NCI-H526 (cell line): ENCODE data around the gene XPO1.
A peak's percentile ranks its signal among the peaks of the same experiment; 100 is the strongest.
"Not testable (repeated sequence)": the region's sequence is repeated elsewhere in the genome, so short reads cannot be mapped to it uniquely, and the experiment has no call there.

ENCODE experiments used
- DNase-seq, 2 experiments: peaks; one replicate each; lab custom pipeline; 2025; lab: John Stamatoyannopoulos, UW

XPO1 gene, protein sequence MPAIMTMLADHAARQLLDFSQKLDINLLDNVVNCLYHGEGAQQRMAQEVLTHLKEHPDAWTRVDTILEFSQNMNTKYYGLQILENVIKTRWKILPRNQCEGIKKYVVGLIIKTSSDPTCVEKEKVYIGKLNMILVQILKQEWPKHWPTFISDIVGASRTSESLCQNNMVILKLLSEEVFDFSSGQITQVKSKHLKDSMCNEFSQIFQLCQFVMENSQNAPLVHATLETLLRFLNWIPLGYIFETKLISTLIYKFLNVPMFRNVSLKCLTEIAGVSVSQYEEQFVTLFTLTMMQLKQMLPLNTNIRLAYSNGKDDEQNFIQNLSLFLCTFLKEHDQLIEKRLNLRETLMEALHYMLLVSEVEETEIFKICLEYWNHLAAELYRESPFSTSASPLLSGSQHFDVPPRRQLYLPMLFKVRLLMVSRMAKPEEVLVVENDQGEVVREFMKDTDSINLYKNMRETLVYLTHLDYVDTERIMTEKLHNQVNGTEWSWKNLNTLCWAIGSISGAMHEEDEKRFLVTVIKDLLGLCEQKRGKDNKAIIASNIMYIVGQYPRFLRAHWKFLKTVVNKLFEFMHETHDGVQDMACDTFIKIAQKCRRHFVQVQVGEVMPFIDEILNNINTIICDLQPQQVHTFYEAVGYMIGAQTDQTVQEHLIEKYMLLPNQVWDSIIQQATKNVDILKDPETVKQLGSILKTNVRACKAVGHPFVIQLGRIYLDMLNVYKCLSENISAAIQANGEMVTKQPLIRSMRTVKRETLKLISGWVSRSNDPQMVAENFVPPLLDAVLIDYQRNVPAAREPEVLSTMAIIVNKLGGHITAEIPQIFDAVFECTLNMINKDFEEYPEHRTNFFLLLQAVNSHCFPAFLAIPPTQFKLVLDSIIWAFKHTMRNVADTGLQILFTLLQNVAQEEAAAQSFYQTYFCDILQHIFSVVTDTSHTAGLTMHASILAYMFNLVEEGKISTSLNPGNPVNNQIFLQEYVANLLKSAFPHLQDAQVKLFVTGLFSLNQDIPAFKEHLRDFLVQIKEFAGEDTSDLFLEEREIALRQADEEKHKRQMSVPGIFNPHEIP (N-terminal part only)

DNA sequence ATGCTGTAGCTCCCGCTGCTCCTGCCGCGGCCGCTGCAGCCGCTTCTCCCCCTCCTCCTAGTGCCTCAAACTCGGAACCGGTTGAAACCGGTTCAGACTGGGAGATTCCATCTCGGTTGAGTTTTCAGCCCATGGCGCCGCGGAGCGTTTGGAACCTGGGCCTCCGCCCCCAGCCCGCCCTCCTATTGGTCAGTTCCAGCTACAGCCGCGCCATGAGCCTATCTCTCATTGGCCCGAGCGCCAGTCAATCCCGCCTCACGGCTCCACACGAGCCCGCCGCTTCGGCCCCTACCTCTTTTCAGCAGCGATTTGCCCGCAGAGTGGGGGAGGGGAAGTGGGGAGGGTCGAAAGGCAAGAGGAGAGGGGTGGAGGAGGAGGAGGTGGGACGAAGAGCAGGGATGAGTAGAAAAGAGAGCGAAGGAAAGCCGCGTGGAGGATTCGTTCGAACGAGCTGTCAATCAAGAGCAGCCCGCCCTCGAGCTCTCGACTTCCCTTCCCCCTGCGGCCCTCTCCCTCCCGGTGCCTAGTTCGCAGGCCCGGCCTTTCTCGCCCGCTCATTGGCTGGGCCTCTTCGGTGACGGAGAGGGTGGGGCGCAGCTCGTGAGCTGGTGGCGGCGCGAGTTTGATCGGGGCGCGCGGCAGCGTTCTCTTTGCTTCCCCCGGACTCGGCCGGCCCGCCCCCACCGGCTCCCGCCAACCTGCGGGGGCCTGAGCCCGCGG is at the start of gene XPO1:
TSS of gene XPO1 (minus strand) at position 157 of the 720 bp plus-strand sequence. CDS start 4,459 bp downstream, outside the sequence.
- DNase-seq, result peak; percentile 98 to 100

DNA sequence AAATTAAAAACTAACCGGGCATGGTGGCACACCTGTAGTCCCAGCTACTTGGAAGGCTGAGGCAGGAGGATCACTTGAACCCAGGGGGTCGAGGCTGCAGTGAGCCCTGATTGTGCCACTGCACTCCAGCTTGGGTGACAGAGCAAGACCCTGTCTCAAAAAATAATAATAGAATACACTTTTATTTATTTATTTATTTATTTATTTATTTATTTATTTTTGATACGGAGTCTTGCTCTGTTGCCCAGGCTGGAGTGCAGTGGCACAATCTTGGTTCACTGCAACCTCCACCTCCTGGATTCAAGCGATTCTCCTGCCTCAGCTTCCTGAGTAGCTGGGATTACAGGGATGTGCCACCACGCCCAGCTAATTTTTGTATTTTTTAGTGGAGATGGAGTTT is 48.8 kb upstream of the XPO1 start:
- DNase-seq, result not testable (repeated sequence)

DNA sequence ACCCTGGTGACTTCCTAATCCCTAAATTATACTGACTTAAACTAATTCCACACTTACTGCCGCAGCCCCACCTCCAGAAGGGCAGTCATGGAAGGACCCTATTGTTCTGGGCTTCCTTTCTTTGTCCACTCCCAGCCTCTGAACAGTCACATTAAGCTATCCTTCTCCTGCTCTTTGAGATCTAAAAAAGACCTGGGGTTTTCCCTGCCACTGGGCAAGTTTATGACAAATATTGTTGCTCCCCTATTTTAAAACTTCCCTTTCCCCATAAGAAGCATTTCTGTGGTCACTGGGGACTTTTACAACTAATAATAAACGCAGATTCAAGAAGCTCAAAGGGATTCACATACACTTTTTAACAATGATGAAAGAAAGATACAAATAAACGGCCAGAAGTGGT is 47.2 kb upstream of the XPO1 start:
- no peak for DNase-seq

DNA sequence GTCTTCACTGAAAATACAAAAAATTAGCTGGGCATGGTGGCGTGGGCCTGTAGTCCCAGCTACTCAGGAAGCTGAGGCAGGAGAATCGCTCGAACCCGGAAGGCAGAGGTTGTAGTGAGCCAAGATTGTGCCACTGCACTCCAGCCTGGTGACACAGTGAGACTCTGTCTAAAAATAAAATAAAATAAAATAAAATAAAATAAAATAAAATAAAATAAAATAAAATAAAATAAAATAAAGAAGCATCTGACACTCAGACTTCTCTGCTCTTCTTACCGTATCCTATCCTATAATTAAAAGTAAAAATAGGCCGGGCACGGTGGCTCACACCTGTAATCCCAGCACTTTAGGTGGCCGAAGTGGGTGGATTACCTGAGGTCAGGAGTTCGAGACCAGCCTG is 46.2 kb upstream of the XPO1 start:
- not testable (repeated sequence) for DNase-seq

DNA sequence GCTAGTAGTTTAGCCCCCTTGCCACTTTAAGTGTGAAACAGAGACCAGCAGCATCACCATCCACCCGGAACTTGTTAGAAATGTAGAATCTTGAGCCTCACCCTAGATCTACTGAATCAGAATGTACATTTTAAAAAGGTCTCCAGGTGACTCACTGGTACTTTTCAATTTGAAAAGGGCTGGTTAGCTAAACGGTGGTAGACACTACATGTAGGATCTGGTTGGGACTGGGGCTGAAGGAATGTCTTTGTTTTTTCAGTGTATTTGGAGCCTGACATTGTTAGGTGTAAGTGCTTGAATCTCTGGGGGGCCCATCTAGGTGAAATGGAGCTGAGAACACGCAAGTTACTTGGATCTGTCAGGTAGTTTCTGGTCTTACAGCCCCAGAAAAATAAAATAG is 44.0 kb upstream of the XPO1 start:
- no peak for DNase-seq

DNA sequence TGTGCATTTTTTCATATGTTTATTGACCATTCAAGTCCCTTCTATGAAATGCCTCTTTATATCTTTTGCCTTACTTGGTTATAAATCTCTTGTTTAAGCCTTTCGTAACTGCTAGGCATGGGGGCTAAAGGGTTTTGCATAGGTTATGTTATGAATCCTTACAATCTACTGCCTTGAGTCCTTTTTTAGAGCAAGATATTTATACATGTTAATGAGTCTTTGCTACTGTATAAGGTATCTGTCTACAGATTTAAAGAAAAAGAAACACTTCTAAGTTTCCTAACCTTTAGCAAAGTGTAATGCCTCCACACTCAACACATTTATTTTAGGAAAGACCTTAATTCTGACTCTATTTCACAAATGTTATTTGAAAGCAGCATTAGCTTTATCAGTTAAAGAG is 43.6 kb upstream of the XPO1 start:
- DNase-seq, result no peak

DNA sequence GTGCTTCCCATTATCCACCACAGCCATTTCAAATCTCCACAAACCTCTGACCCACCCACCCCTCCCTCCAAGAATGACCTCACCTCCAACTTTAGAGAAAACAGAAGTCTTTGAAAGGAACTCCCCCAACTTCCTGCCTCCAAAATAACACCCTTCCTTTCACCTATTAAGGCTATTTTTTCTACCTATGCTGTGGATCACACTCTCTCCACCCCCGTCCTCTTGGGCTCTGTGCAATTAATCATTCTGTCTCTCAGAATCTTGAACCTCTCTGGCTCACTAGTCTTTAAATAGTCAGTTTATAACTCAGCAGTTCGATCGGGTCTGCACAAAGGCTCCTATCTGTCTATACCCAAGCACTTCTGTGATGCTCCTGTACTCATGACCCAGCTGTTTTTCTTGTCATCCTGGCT is 37.3 kb upstream of the XPO1 start:
- no peak for DNase-seq

DNA sequence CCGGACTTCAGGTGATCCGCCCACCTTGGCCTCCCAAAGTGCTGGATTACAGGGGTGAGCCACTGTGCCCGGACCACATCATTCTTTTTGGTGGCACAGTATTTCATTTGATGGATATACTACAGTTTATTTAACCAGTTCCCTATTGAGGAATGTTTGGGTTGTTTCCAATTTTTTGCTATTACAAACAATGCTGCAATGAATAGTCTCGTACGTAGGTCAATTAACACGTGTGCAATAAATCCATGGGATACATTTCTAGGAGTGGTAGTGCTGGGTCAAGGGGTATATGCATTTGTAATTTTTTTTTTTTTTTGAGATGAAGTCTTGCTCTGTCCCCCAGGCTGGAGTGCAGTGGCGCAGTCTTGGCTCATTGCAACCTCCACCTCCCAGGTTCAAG is 28.4 kb upstream of the XPO1 start:
- DNase-seq, result no peak

DNA sequence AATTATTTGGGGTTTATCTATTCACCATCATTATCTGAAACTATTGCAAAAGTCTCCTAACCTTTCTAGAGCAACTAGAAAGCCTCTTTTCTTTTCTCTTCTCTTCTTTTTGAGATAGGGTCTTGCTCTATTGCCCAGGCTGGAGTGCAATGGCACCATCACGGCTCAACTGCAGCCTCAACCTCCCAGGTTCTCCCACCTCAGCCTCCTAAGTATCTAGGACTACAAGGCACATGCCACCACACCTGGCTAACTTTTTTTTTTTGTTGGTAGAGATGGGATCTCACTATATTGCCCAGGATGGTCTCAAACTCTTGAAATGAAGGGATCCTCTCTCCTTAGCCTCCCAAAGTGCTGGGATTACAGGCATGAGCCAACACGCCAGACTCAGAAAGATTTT is 24.5 kb upstream of the XPO1 start:
- no peak for DNase-seq

DNA sequence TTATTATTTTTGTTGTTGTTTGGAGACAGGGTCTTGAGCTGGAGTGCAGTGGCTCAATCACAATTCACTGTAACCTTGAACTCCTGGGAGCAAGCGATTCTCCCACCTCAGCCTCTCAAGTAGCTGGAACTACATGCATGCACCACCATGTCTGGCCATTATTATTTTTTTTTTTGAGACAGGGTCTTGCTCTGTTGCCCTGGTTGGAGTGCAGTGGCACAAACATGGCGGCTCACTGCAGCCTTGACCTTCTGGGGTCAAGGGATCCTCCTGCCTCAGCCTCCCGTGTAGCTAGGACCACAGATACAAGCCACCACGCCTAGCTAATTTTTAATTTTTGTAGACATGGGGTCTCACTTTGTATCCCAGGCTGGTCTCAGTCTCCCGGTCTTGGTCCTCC is 20.0 kb upstream of the XPO1 start:
- no peak for DNase-seq

DNA sequence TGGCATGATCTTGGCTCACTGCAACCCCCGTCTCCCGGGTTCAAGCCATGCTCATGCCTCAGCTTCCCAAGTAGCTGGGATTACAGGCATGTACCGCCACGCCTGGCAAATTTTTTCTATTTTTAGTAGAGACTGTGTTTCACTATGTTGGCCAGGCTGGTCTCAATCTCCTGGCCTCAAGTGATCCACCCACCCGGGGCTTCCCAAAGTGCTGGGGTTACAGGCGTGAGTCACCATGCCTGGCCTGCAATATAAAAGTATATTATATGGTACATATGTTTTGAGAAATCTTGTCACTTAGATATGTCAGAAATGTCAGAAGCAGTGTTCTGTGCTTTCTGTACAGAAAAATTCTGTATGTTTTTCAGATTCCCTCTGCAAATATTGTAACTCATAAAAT is 19.2 kb upstream of the XPO1 start:
- no peak for DNase-seq

DNA sequence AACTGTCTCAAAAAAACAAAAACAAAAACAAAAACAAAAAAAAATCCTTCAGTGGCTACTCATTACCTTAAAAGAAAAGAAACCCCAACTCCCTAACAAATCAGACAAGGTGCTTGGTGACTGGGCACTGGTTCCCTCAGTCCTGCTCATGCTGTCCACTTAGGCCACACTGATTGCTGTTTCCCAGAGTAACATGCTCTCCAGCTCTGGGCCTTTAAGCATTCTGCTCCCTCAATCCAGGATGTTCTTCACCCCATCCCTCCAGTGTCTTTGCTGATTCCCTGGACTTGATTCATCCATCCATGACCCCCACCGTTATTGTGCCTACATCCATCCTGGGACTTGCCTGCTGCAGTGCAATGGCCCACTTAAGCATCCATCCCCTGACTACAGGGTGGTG is 16.4 kb upstream of the XPO1 start:
- DNase-seq, result no peak

DNA sequence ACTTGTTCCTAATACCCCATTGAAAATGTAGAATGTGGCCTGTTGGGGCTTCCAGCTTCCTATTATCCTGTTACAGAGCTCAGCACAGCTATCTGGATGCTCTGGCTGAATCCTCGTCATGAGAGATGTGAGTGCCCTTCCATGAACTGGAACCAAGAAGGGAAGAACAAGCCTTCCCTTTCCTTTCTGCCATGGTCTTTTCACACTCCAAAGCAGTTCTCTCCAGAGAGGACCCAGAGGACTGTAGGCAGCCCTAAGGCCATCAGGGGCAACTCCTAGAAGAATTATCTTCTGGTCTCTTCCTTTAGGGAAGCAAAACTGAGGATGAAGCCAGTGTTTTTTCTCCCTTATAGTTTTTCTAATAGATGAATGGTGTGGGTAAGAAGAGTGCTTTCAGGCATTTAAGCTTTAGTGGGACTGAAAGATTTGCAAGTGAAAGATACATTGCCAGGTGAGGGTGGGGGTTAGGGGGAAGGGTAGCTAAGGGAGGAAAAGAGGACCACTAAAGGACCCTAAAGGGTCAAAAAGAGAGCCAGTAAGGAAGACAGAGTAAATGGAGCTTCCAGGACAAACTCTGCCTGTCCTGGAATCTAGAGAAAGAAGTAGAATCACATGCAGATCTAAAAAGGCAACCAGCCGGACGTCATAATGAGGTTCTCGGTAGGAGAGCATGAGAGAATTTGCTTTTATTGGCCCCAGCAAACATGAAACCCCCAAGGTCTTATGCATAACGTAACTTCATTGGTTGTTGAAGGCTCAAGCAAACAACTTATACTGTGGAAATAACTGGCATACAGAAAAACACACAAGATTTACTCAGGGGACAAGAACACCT is 12.4 kb upstream of the XPO1 start:
- no peak for DNase-seq

DNA sequence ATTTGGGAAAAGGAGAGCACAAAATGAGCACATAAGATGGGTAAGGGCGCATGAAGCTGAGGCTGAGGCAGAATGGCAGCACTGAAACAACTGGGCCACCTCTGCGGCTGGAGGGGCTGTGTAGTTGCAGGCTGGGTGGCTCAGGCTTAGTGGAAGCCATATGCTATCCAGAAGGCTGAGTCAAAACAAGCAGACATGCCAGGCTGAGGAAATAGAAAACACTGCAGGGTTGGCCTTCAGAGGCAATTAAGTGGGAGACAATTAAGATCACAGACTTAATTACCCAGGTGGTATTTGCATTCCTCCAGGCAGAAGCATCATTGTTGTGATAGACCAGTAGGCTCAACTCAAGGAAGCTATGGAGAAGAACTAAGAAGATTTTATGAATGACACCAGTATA is 11.4 kb upstream of the XPO1 start:
- no peak for DNase-seq

DNA sequence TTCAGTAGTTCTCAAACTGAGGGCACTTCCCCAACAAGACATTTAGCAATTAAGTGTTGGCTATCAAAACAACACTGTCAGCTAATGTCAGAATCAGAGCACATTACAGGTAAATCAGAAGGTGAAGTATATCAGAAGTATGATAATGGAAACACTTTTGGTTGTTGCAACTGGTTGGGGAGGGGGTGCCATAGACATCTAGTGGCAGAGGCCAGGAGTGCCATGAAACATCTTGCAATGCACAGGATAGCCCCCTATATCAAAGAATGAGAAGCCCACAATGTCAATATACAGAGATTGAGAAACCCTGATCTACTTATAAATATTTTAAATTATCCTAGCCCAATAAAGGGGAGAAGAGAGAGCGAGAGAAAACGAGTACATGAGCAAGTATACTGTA is 4.9 kb upstream of the XPO1 start:
- peak in 1 of 2 experiments; percentile 4 for DNase-seq

DNA sequence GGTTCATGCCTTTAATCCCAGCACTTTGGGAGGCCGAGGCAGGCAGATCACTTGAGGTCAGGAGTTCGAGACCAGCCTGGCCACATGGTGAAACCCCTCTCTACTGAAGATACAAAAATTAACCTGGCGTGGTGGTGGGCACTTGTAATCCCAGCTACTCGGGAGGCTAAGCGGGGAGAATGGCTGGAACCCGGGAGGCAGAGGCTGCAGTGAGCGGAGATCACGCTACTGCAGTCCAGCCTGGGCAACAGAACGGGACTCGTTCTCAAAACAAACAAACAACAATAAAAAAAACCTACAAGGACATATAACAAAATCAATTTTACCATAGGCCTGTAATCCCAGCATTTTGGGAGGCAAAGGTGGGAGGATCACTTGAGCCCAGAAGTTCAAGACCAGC is 2.0 kb upstream of the XPO1 start:
- not testable (repeated sequence) for DNase-seq

DNA sequence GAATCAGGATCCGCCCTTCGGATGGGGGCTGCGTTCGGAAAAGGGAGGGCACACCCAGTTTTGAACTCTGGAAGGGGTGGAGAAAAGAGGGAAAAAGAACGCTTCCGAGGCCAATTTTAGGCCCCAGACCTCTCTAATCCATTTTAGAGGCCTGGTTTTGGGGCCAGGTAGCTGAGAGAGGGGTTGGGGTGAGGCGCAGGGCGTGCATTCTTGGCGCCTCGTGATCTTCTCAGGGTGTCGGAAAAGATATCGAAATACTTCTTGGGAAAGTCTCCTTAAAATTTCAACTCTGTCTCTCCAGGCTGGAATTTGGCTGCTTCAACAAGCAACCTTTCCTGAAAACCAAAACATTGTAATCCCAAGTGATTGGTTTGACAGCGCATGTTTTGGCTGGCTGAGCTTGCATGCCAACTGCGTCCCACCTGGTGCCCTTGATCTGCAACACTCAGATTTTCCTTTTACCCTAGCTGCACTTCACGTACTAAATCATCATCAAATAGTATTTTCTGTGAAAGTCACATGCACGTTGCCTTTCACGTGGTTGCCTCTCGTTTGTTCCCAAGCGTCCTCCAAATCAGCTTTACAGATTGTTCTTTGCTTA is 864 bp upstream of the XPO1 start:
- peak; percentile 42 to 59 for DNase-seq

DNA sequence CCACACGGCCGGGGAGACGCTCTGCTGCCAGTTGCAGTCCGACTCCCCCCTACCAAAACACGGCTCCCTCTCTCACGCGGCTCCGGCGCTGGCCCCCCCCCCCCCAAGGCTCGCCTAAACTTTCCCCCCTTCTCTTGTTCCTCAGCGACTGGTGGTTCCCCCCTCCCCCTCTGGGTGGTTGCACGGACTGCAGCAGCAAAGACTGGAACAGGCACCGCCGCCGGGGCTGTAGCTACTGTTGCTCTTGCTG is 281 bp downstream of the XPO1 start:
- no peak for DNase-seq

DNA sequence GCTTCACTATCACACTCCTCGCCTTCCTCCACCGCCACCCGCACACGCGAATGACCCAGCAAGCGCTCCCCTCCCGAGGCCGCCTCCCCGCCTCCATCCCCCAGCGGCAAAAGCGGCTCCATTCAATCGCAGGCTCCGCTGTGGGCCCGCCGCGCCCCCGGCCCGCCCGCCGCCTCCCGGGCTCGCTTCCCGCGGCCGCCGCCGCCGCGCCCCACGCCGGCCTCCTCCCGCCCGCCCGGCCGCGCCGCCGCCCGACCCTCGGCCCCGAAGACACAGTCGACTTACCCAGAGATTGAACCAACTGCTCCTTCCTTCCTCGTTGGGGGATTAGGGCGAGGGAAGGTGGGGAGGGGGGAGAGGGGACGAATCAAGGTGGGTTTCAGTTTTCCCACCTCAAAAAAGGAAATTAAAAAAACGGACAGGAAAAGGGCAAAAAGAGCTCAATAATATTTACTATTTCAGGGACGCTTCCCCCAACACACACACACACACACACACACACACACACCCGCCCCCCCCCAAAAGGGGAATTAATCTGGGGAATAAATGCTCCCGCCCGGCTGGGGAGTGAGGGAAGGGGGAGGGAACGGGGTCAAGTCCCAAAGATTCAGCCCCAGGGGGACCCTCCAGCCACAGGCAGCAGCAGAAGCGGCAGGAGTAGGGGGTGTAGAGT is 743 bp downstream of the XPO1 start:
- DNase-seq, result peak in 1 of 2 experiments; percentile 71

DNA sequence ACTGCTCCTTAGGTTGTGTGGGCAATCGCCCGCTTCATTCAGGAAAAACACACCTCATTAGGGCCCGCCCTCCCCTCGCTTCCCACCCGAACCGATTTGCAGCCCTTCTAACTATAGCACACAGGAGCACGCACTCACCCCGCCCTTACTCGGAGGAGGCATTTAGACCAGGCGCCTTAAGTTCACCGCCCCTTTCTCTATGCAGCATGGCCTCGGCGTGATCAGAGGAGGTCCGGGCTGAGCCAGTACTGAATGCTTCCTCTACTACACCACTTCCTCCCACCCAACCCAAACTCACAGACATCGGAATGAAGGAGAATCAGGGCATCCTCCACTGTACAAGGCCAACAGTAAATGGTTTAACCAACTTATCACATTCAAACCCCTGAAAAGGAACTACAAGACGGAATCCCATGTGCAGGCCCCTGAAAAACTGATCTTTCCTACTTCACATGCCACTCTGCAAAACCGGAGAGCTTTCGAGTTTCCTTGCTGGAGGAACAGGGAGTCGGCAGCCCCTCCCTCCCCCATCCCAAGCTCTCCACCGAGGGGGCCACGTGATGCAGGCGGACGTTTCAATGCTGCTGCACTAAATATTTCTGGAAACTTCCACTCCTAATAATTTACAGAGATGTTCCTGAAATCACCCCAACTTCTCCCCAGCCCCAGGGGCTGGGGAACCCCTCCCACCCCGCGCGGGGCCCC is 1.4 kb downstream of the XPO1 start:
- DNase-seq, result peak; percentile 75 to 83
